Mesenteric fat pad (tissue), 1 donor: Measurements from ENCODE around the gene DCAF11. TPM values are rescaled to one million over a fixed set of nuclear protein-coding genes. Genes with fewer than 3 reads are reported as not detected.
A peak's percentile ranks its signal among the peaks of the same experiment; 100 is the strongest.

Experiments used
- DNase-seq: peaks from one replicate; pipeline ENCODE4 v3.0.0-alpha.2; 2020; ENCODE audit warnings: low spot score
- microRNA-seq: library from miRNA; unstranded; fragments of <30 nt; microRNA quantifications from one replicate; pipeline ENCODE4 v1.2.0, GENCODE V29; 2020; ENCODE audit warnings: borderline number of aligned reads
- total RNA-seq: library from RNA; stranded (reverse); fragmentation: NEBNext Ultra II Directional; extraction: Animal tissue kit (Norgen Biotek cat#: 25700); gene quantifications from one replicate; pipeline ENCODE4 v1.2.1, GENCODE V29; 2021
- donor health status: DM: yes; HTN: yes; CAD: no.

DCAF11 gene
- total RNA-seq, 1 donor from 2014 or later: 31.7 TPM

DNA sequence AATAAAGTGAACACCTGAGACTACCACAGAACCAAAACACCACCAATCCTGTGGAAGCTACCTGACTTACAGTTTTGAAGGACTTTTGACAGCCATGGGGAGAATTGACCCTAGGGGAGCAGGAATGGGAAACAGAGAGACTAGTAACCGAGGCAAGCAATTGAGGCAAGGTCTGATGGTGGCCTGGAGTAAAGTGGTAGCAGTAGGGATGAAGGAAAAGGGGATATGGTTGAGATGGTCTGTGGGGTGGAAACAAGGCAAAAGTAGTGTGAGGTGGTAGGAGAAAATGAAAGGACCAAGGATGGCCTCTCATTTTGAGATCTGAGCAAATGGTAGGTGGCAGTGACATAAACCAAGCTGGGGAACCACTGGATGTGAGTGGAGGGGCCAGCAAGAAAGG, 42.3 kb downstream of the DCAF11 start:
- DNase-seq: no peak

- no peak for DNase-seq
These were observed 42.8 kb downstream of the DCAF11 start for GRCh38 chr14:24157331-24157730.

DNA sequence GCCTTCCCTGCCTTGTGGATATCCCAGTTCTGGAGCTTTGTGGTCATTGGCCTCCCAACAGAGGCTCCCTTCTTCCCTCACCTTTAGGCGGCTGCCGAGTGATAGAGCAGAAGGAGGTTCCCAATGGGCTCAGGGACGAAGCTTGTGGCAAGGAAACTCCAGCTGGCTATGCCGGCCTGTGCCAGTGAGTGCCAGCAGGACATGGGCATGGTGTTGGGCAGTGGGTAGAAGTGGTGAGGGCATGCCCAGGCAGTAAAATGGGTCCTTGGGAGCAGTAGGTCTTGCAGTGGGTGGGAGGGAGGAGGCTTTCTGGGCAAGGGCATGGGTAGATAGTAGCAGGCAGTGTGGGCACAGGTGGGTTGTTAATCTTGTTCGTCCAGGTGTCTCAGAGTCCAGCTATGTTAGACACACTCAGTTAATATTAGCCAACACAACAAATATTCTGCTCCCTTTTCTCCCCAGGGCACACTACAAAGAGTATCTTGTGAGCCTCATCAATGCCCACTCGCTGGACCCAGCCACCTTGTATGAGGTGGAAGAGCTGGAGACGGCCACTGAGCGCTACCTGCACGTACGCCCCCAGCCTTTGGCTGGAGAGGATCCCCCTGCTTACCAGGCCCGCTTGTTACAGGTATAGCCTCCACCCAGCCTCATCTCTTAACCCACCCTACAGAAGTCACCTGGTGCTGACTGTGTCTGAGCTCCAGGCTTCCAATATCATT, 45.4 kb downstream of the DCAF11 start:
- no peak for DNase-seq

DNA sequence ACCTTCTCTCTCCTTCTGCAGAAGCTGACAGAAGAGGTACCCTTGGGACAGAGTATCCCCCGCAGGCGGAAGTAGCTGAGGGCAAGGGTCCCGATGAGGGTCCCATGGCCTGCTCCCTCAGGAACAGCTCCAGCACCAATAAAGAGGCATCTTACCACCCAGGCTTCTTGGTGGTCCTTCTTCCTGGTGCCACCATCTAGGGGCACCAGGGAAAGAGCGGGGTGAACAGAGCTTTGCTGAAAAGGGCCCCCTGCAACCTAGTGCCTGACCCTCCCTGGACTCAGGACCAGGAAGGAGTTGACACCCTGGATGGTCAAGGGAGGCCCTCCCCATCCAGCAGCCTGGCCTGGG, 45.9 kb downstream of the DCAF11 start:
- no peak for DNase-seq

DNA sequence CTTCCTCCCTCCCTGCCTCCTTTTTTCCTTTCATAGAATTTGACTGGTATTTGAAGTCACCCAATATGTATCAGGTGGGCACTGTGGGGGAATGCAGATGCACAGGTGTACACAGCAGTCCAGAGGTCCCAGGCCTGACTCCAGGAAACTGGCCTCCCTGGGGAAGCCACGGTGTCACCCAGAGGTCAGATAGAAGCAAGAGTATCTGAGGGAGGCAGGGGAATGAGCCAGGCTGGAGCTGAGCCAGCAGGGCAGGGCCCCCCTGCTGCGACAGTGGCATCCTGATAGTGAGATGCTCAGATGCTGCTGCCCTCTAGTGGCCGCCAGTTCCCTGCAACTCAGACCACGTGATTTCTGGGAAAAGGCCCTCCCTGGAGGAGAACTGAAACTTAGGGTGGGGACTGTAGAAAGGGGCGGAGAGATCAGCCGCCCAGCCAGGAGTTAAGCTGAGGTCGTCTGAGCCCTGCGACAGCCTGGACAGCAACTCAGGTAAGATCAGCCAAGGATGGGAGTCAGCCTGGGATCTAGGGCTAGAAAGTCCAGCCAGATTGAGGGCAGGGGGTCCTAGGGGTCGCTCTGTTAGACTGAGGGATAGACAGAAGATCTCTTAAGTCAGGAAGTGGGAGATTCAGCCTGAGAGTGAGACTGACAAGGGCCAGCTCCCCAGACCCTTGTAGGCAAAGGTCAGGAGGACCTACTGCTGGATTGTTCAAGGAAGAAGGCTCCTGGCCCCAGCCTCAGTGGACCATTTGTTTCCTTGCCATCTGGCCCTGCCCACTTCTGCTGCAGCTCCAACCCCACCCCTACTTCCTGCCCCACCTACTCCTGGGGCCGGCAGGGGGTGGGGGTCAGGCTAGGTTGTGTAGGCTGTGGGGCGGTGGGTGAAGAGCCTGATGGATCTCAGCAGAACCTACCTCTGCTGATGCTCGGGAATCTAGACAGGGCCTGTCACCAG, 46.5 kb downstream of the DCAF11 start, which contains the start of gene IRF9:
IRF9 (plus strand) TSS at position 416 of the 955 bp plus-strand sequence. CDS start 880 bp downstream, outside the sequence.
- peak; percentile 98 for DNase-seq

DNA sequence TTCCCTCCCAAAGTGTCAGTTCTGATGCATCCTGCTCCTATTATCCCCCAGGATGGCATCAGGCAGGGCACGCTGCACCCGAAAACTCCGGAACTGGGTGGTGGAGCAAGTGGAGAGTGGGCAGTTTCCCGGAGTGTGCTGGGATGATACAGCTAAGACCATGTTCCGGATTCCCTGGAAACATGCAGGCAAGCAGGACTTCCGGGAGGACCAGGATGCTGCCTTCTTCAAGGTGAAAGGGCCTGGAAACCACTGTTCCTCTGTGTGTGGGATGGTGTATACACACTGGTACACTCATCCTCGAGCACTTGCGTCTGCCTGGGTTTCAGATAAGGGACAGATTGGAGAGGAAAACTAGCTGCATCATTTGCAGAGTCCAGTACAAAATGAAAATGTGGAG, 47.5 kb downstream of the DCAF11 start:
- no peak for DNase-seq

DNA sequence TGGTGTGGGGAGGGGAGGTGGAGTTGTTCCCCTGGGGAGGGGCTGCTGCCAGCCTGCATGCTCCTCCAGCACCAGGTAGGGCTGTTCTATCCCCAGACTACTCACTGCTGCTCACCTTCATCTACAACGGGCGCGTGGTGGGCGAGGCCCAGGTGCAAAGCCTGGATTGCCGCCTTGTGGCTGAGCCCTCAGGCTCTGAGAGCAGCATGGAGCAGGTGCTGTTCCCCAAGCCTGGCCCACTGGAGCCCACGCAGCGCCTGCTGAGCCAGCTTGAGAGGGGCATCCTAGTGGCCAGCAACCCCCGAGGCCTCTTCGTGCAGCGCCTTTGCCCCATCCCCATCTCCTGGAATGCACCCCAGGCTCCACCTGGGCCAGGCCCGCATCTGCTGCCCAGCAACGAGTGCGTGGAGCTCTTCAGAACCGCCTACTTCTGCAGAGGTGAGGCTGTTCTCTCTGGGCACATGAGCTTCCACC, 50.0 kb downstream of the DCAF11 start:
- no peak for DNase-seq

DNA sequence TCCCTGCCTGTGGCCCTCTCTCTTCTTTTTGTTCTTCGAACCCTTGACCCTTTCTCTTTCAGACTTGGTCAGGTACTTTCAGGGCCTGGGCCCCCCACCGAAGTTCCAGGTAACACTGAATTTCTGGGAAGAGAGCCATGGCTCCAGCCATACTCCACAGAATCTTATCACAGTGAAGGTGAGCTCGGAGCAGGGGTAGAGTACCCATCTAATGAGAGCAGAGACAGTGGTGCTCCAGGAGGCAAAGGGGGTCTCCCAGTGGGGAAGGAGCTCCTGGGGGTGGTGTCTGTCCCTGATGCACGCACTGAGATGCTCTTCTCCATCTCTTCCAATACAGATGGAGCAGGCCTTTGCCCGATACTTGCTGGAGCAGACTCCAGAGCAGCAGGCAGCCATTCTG, 51.2 kb downstream of the DCAF11 start:
- DNase-seq: no peak

DNA sequence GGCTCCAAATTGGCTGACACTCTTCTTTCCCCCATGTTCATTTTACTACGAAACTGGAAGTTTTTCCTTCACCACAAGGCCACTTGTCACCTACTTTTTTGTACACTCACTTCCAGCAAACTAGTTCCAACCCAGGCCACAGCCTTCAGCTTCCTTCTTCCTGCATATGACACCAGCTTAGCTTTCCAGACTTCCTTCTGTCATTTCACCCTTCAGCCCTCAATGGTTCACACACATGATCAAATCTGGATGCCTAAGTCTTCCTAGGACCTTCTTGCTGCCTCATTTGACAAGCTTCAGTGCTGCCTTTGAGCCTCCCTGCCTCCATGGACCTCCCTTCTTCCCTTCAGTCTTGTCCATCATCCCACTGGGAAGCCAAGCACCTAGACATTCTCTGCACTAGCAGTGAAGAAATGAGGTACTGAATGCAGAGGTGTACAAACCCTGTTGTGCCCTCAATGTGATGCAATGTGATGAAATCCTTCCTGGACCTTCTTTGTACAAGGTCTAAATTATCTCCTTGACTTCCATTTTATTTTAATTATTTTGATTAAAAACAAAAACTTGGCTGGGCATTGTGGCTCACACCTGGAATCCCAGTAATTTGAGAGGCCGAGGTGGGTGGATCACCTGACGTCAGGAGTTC, 53.0 kb downstream of the DCAF11 start:
- no peak for DNase-seq

DNA sequence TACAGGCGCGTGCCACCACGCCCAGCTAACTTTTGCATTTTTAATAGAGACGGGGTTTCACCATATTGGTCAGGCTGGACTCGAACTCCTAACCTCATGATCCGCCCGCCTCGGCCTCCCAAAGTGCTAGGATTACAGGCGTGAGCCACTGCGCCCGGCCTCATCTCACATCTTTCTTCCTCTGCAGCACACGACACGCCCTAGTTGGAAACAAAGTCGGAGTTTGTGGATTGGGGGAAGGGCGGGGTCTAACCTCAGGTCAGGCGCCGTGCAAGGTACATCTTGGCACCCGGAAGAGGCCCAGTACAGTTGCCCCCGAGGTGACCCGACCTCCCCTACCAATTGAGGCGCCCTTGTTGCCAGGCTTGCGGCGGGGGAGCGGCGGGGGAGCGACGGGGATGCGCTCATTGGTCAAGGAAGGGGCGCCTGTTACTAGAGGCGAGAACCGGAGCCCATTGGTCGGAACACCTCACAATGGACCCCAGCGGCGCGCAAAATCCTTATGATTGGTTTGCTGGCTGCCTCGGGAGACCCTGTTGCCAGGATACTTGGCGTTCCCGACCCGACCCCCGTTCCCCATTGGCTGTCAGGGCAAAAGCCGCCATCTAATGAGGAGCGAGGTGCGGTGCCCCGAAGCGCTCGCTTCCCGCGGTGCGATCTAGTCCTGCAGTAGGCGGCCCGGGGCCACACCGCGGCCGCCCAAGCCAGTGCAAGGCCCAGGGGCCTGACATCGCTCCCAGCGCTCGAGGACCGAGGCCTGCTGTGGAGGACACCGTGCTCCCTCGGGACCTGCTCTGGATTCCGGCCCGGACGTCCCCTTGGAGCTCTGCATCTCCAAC, 57.1 kb downstream of the DCAF11 start, which contains the start of gene REC8:
REC8 (plus strand) TSS at position 659 of the 839 bp plus-strand sequence. CDS start 473 bp downstream, outside the sequence.
- no peak for DNase-seq

DNA sequence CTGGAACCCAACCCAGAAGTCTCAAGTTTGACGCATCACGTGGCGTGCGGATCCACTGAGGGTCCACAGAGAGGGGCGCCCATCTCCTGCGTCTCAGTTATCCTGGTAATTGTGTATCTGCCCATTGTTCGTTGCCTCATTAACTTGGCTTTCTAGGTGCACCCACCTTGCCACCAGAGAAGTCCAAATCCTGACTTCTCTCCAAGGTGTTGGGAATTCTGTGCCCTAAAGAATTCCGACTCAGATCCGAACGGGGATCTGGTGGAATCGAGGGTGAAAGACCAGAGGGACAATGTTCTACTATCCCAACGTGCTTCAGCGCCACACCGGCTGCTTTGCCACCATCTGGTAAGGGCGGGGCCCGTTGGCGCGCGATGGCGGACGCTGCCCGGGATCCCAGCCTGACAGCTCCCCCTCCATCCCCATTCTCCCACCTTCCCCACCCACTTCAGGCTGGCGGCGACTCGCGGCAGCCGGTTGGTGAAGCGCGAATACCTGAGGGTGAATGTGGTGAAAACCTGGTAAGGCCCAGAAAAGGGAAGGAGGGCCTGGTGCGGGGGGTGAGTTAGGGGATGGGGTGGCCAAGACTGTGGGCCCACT, 57.8 kb downstream of the DCAF11 start:
- no peak for DNase-seq

DNA sequence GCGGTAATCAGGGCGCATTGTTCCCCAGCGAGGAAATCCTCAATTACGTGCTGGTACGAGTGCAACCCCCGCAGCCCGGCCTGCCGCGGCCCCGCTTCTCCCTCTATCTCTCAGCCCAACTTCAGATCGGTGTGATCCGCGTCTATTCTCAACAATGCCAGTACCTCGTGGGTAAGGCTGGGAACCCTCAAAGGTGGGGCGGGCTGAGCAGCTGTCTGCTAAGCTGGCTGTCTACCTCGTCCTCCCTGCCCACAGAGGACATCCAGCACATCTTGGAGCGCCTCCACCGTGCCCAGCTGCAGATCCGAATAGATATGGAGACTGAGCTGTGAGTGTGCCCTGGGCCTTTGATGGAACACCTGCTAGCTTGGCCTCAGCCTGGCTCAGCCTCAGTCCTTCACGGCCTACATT, 58.3 kb downstream of the DCAF11 start:
- DNase-seq: no peak

Small RNA genes lying within 50 kb of the gene (microRNA-seq; reads per million reads assigned to microRNA genes)
- not detected for gene MIR7703

Other genes starting within 250 kb of the DCAF11 start
- gene DHRS4, start 161.0 kb upstream of the DCAF11 start, total RNA-seq: 19.2 TPM
- gene DHRS4L2, start 125.8 kb upstream of the DCAF11 start, total RNA-seq: 18.9 TPM
- 0.61 TPM for gene CARMIL3, start 62.8 kb upstream of the DCAF11 start, total RNA-seq
- not detected for gene CPNE6, start 43.2 kb upstream of the DCAF11 start, total RNA-seq
- 39.1 TPM for gene PCK2, start 20.5 kb upstream of the DCAF11 start, total RNA-seq
- 1.6 TPM for gene NRL, start 172 bp downstream of the DCAF11 start, total RNA-seq
- 0.58 TPM for gene FITM1, start 15.9 kb downstream of the DCAF11 start, total RNA-seq
- gene PSME1, start 21.4 kb downstream of the DCAF11 start, total RNA-seq: 121 TPM
- gene EMC9, start 26.8 kb downstream of the DCAF11 start, total RNA-seq: 15.5 TPM
- 113 TPM for gene PSME2, start 31.8 kb downstream of the DCAF11 start, total RNA-seq
- gene RNF31, start 32.7 kb downstream of the DCAF11 start, total RNA-seq: 60.0 TPM
- gene IRF9, start 46.5 kb downstream of the DCAF11 start, total RNA-seq: 102 TPM
- gene REC8, start 57.3 kb downstream of the DCAF11 start, total RNA-seq: 31.5 TPM
- 46.3 TPM for gene IPO4, start 74.0 kb downstream of the DCAF11 start, total RNA-seq
- 51.0 TPM for gene TM9SF1, start 80.7 kb downstream of the DCAF11 start, total RNA-seq
- not detected for gene TSSK4, start 90.9 kb downstream of the DCAF11 start, total RNA-seq
- 58.7 TPM for gene CHMP4A, start 98.7 kb downstream of the DCAF11 start, total RNA-seq
- gene MDP1, start 101.3 kb downstream of the DCAF11 start, total RNA-seq: 10.3 TPM
- gene NEDD8, start 117.6 kb downstream of the DCAF11 start, total RNA-seq: 169 TPM
- gene GMPR2, start 118.2 kb downstream of the DCAF11 start, total RNA-seq: 46.5 TPM
- 73.3 TPM for gene TINF2, start 127.8 kb downstream of the DCAF11 start, total RNA-seq
- gene TGM1, start 148.4 kb downstream of the DCAF11 start, total RNA-seq: 0.77 TPM
- gene RABGGTA, start 156.8 kb downstream of the DCAF11 start, total RNA-seq: 17.0 TPM
- gene DHRS1, start 185.0 kb downstream of the DCAF11 start, total RNA-seq: 19.0 TPM
- 23.4 TPM for gene NOP9, start 185.1 kb downstream of the DCAF11 start, total RNA-seq
- 19.1 TPM for gene CIDEB, start 193.2 kb downstream of the DCAF11 start, total RNA-seq
- gene LTB4R2, start 195.4 kb downstream of the DCAF11 start, total RNA-seq: 7.2 TPM
- gene LTB4R, start 196.7 kb downstream of the DCAF11 start, total RNA-seq: 11.9 TPM
- gene ADCY4, start 220.3 kb downstream of the DCAF11 start, total RNA-seq: 59.6 TPM
- gene RIPK3, start 225.2 kb downstream of the DCAF11 start, total RNA-seq: 12.7 TPM